Hematopoietic multipotent progenitor cell (in vitro differentiated cells): ENCODE results near the gene FRAS1. TPM values are rescaled to one million over a fixed set of nuclear protein-coding genes. Genes with fewer than 3 reads are reported as not detected.

ENCODE experiments used
- small RNA-seq: library from RNA; depleted of rRNA; stranded (forward); fragments of <200 nt; gene quantifications from one replicate; pipeline ENCODE3, GENCODE V24; 2012
- total RNA-seq: library from RNA; depleted of rRNA; stranded (reverse); fragments of >200 nt; gene quantifications from one replicate; pipeline ENCODE4 v1.2.3, GENCODE V29; 2012

Gene FRAS1
- total RNA-seq, 1 donor: under 0.01 TPM

Small RNA genes lying within 50 kb of the gene (small RNA-seq; reads per million reads assigned to genes)
- gene AC114801.3: not detected

Other genes with a start within 250 kb of the FRAS1 start
- gene CNOT6L, start 238.0 kb upstream of the FRAS1 start, total RNA-seq: 42.0 TPM
- 7.8 TPM for gene MRPL1, start 194.5 kb upstream of the FRAS1 start, total RNA-seq